K562 (cell line): ENCODE results near the gene MTERF4. TPM values are rescaled to one million over a fixed set of nuclear protein-coding genes. Genes with fewer than 3 reads are reported as not detected.

Source experiments
- ATAC-seq: fragments of 200-7000 bp; cut with Tn5 transposase; 3 replicates; pipeline ENCODE4 v1.9.1; 2020; ENCODE audit warnings: moderate library complexity
- BruUV-seq: library from RNA; stranded (reverse); fragments of 400-500 nt; replicated peaks from 2 replicates; lab custom pipeline; 2021; lab: Mats Ljungman, UMichigan
- CTCF ChIA-PET: fragments of 300-600 bp; formaldehyde crosslinking; extraction: SDS; loops from one replicate; lab custom pipeline; 2021; ENCODE audit warnings: low intra/inter-chr PET ratio; lab: Yijun Ruan, JAX
- POLR2A ChIA-PET: fragments of 300-600, 350-650 bp; sonication (Branson Sonifier 250); formaldehyde crosslinking; extraction: SDS; loops from one replicate; lab custom pipeline; 2021; ENCODE audit warnings: antibody characterized with exemption, inconsistent platforms; lab: Yijun Ruan, JAX
- DNase-seq, 4 experiments: peaks; one replicate each; pipeline versions ENCODE4 v3.0.0 to v3.0.0-alpha.2; 2011 to 2018; ENCODE audit warnings: low spot score in 3 of 4, mixed read lengths in 3 of 4; ENCODE audit errors: extremely low read depth in 1 of 4
- FAIRE-seq: peaks from 2 replicates; lab custom pipeline; 2011; peaks lifted over from hg19 to GRCh38; lab: Jason Lieb, UNC
- H2AFZ ChIP-seq: 2 replicates; pipeline ENCODE4 v1.6.0; 2011; ENCODE audit warnings: low read depth, low read length, control low read depth, inconsistent platforms
- H3K27ac ChIP-seq: fragments of 200-600 bp; 3 replicates; pipeline ENCODE4 v1.8.0; 2011; ENCODE audit warnings: low read depth, mild to moderate bottlenecking, control low read depth, inconsistent platforms, low read length, moderate library complexity, mixed read lengths; ENCODE audit errors: extremely low read depth
- H3K27me3 ChIP-seq, 2 experiments: fragments of 300-600 bp in 1 of 2; 2 replicates in 1 of 2; 3 replicates in 1 of 2; pipeline versions ENCODE4 v1.6.0 to v1.8.0; 2011; ENCODE audit warnings: inconsistent platforms in 2 of 2, low read length in 2 of 2, mild to moderate bottlenecking in 1 of 2, mixed read lengths in 1 of 2, moderate library complexity in 1 of 2; ENCODE audit not compliant: control insufficient read depth in 2 of 2, insufficient read depth in 2 of 2
- H3K36me3 ChIP-seq: fragments of 300-600 bp; 3 replicates; pipeline ENCODE4 v1.8.0; 2011; ENCODE audit warnings: mild to moderate bottlenecking, low read length, inconsistent platforms; ENCODE audit not compliant: control insufficient read depth, insufficient read depth
- H3K4me1 ChIP-seq, 2 experiments: fragments of 200-600 bp in 1 of 2; replicated peaks in 1 of 2; 2 replicates in 1 of 2; 3 replicates in 1 of 2; pipeline versions ENCODE4 v1.5.1 to v1.8.0; 2011; ENCODE audit warnings: inconsistent platforms in 2 of 2, low read length in 2 of 2, mild to moderate bottlenecking in 1 of 2, mixed read lengths in 1 of 2, moderate library complexity in 1 of 2; ENCODE audit not compliant: control insufficient read depth in 2 of 2, insufficient read depth in 2 of 2
- H3K4me2 ChIP-seq: 2 replicates; pipeline ENCODE4 v1.6.1; 2011; ENCODE audit warnings: low read length, control low read depth, inconsistent platforms, mixed read lengths; ENCODE audit not compliant: insufficient read depth
- H3K4me3 ChIP-seq: fragments of 200-600 bp; sonication (generic), shearing (Covaris generic); 2 replicates; pipeline ENCODE4 v1.5.1; 2016; ENCODE audit warnings: control low read depth, inconsistent platforms
- H3K79me2 ChIP-seq: fragments of 200-600 bp; 3 replicates; pipeline ENCODE4 v1.8.0; 2011; ENCODE audit warnings: low read length, inconsistent platforms; ENCODE audit not compliant: control insufficient read depth, insufficient read depth
- H3K9ac ChIP-seq, 2 experiments: 2 replicates each; pipeline versions ENCODE4 v1.6.0 to v1.6.1; 2011; ENCODE audit warnings: low read depth in 2 of 2, low read length in 2 of 2, control low read depth in 1 of 2, inconsistent platforms in 1 of 2, mild to moderate bottlenecking in 1 of 2, mixed read lengths in 1 of 2; ENCODE audit not compliant: insufficient read depth in 1 of 2
- H3K9me1 ChIP-seq: one replicate; pipeline ENCODE4 v1.6.0; 2011; ENCODE audit warnings: inconsistent platforms, mild to moderate bottlenecking, low read length, moderate library complexity; ENCODE audit not compliant: control insufficient read depth, insufficient read depth
- H3K9me3 ChIP-seq: replicated peaks from 2 replicates; pipeline ENCODE4 v1.5.1; 2011; ENCODE audit warnings: low read depth, low read length, inconsistent platforms; ENCODE audit not compliant: control insufficient read depth, insufficient read depth
- H4K20me1 ChIP-seq: replicated peaks from 2 replicates; pipeline ENCODE4 v1.6.1; 2011; ENCODE audit warnings: low read length, inconsistent platforms, mixed read lengths; ENCODE audit not compliant: control insufficient read depth, insufficient read depth
- BHLHE40 ChIP-seq: IDR thresholded peaks from 2 replicates; pipeline ENCODE4 v1.6.1; 2011; ENCODE audit warnings: low read length, improper control_type of control experiment
- BRD9 ChIP-seq: fragments of 450-650 bp; IDR thresholded peaks from 2 replicates; pipeline ENCODE4 v1.6.1; 2018; ENCODE audit warnings: low read depth; ENCODE audit not compliant: partially characterized antibody
- EHMT2 ChIP-seq: fragments of 450-650 bp; IDR thresholded peaks from 2 replicates; pipeline ENCODE4 v1.6.1; 2018; ENCODE audit warnings: antibody characterized with exemption
- MYBL2 ChIP-seq, 2 experiments: fragments of 450-650 bp in 1 of 2; sonication (generic) in 1 of 2; formaldehyde crosslinking in 1 of 2; IDR thresholded peaks; 2 replicates each; pipeline versions ENCODE4 v1.6.1 to v1.8.1; 2017 to 2022; ENCODE audit warnings: borderline replicate concordance in 1 of 2, inconsistent platforms in 1 of 2, low read depth in 1 of 2, mild to moderate bottlenecking in 1 of 2, missing genetic modification reagents in 1 of 2, moderate library complexity in 1 of 2
- NFATC3 ChIP-seq: fragments of 450-650 bp; IDR thresholded peaks from 2 replicates; pipeline ENCODE4 v1.6.1; 2017; ENCODE audit warnings: mild to moderate bottlenecking
- POLR2B ChIP-seq: fragments of 450-650 bp; IDR thresholded peaks from 2 replicates; pipeline ENCODE4 v1.6.1; 2018; ENCODE audit warnings: low read depth; ENCODE audit not compliant: partially characterized antibody
- SP1 ChIP-seq: sonication (generic); formaldehyde crosslinking; IDR thresholded peaks from 2 replicates; pipeline ENCODE4 v1.8.1; 2022; ENCODE audit warnings: mild to moderate bottlenecking, missing genetic modification reagents
- SP2 ChIP-seq: IDR thresholded peaks from 2 replicates; pipeline ENCODE4 v1.6.1; 2011; ENCODE audit warnings: mild to moderate bottlenecking, low read depth, low read length, moderate library complexity; ENCODE audit not compliant: poor library complexity, severe bottlenecking; ENCODE audit errors: extremely low read depth
- SRSF7 ChIP-seq: fragments of 200-400 bp; formaldehyde crosslinking; optimal IDR thresholded peaks from 2 replicates; pipeline ENCODE3; 2017; ENCODE audit warnings: mild to moderate bottlenecking, low read depth, low read length
- TCFL5 ChIP-seq: fragments of 250-450 bp; sonication (Bioruptor Pico); conservative IDR thresholded peaks from 2 replicates; pipeline ENCODE4 v1.6.1; 2021; ENCODE audit warnings: mild to moderate bottlenecking, moderate library complexity, matching md5 sums
- ZNF436 ChIP-seq: fragments of 250-450, 450-650 bp; sonication (Bioruptor Pico); formaldehyde crosslinking; IDR thresholded peaks from 2 replicates; pipeline ENCODE4 v1.7.0; 2020; ENCODE audit warnings: mild to moderate bottlenecking
- ZNF668 ChIP-seq: fragments of 250-450 bp; sonication (Bioruptor Pico); IDR thresholded peaks from 2 replicates; pipeline ENCODE4 v1.8.0; 2022; ENCODE audit warnings: mild to moderate bottlenecking, inconsistent platforms
- WGBS: fragments of 100-300 bp; shearing (Covaris generic); methylation state at CpG from one replicate; pipeline ENCODE4 v1.1.6; 2016; ENCODE audit warnings: low coverage, mixed read lengths; ENCODE audit not compliant: insufficient coverage; ENCODE audit errors: missing lambda C conversion rate; 5-methylcytosine and 5-hydroxymethylcytosine counted together
- in situ Hi-C: fragments of 300-500 bp; cut with MboI; formaldehyde crosslinking; loops from 4 replicates; pipeline ENCODE4 v1.15.0; 2018; ENCODE audit warnings: inconsistent platforms, mixed read lengths
- intact Hi-C: fragments of 100-400 bp; cut with micrococcal nuclease; formaldehyde crosslinking; loops from 2 replicates; pipeline ENCODE4 v1.14.2; 2022
- polyA plus RNA-seq, 8 experiments: library from polyadenylated mRNA; depleted of rRNA in 4 of 8; stranded (reverse) in 5 of 8; unstranded in 3 of 8; fragments of >200 nt; fragmentation: Nextera tagmentation in 2 of 8; fragmentation: Illumina TruSeq in 1 of 8; extraction: Ambion mirVana in 2 of 8; extraction: Trizol in 1 of 8; gene quantifications; 2 replicates each; pipeline versions ENCODE4 v1.2.1 to v1.2.3, GENCODE V29; 2011 to 2014; ENCODE audit warnings: inconsistent platforms in 1 of 8, missing spikeins in 1 of 8
- total RNA-seq, 7 experiments: library from RNA; depleted of rRNA in 6 of 7; stranded (reverse); fragments of >200 nt in 6 of 7; fragmentation: Illumina TruSeq in 2 of 7; extraction: Trizol in 2 of 7; gene quantifications; 2 replicates each; pipeline versions ENCODE4 v1.2.1 to v1.2.3, GENCODE V29; 2011 to 2021; ENCODE audit warnings: low replicate concordance in 1 of 7
- TF ChIP-seq, protein P1 (sequence below): fragments of 450-650 bp; formaldehyde crosslinking; IDR thresholded peaks from 2 replicates; pipeline ENCODE4 v1.4.0; 2020; ENCODE audit warnings: mild to moderate bottlenecking, moderate library complexity

The MTERF4 gene
- total and polyA plus RNA-seq, 9 of the 15 experiments (the other 6 are each of a cell fraction or from before 2014, with no cell fraction given) = 15.3 to 29.6 (median 21.2) TPM

DNA sequence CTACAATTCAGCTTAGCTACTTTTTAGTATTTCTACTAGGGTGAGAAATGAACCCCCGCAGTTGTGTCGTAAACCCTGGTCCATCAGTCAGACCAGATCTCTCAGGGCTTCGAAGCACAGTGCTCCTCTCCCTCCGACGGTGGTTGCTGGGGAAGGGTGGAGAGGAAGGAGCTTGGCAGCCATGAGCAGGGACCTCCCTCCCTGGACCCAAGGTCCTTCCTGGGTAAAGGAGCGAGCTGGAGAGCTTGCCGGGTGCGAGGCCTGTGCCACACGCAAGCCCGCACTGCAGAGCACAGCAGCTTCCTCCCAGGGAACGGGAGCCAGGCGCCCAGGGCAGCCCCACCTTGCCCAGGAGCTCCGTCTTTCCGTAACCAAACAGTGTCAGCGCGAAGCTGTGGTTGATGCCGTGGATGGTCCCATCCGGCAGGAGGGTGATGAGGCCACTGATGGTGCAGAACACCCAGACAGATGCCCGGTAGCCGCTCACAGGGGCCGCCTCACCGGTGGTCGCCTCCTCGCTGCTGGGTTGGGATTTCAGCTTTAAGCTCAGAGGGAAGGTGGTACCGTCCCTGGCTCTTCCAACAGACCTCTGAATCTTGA, 34.7 kb upstream of the MTERF4 start:
- Histone ChIP-seq H3K27ac (no peak overlapping the region), H3K9ac (no peak overlapping the region), H4K20me1 (no peaks in the 10 kb centered on the region), H3K4me3 (no peak overlapping the region), H3K9me1 (no peaks in the 10 kb centered on the region), H3K4me2 (no peak overlapping the region), H3K79me2 (no peaks in the 10 kb centered on the region), H3K27me3 (no peaks in the 10 kb centered on the region), H3K4me1 (0 out of 5 replicates have a peak, but pooled peaks cover 0 to 6% of the 10 kb centered on the region in 2 experiments), H3K36me3 (peaks cover 34% of the 10 kb centered on the region; the same call in 1 of the 3 replicates), H3K9me3 (no peaks in the 10 kb centered on the region), H2AFZ (no peak overlapping the region)
- DNase-seq = no peak
- intact Hi-C loops = no loop called here
- no peak for ATAC-seq
- no peak for FAIRE-seq
- no TSS peak for BruUV-seq
- 91% methylated on average over 7 of the region's 25 CpGs for WGBS
- ChIA-PET CTCF (no interaction called here), POLR2A (interaction anchor here (0.6 to 1.2 kb wide), 2 partner anchors 11 to 44 kb away, joined by 3 to 4 read pairs; no protein-coding TSS in a partner anchor)
- in situ Hi-C loops = no loop called here
- TF ChIP-seq SRSF7 = no peak
- no peak for TF ChIP-seq BRD9
- no peak for TF ChIP-seq NFATC3
- TF ChIP-seq MYBL2 (IDR thresholded peaks at IDR 0.05; ENCODE audit: low read depth) = no peak
- no peak for TF ChIP-seq MYBL2 (CRISPR knock-in tag; IDR thresholded peaks at IDR 0.05; ENCODE audit: borderline replicate concordance)
- no peak for TF ChIP-seq ZNF436 (CRISPR knock-in tag)
- no peak for TF ChIP-seq EHMT2
- TF ChIP-seq SP1 (CRISPR knock-in tag) = no peak
- no peak for TF ChIP-seq BHLHE40
- TF ChIP-seq TCFL5 (CRISPR knock-in tag) = no peak
- TF ChIP-seq, protein P1, sequence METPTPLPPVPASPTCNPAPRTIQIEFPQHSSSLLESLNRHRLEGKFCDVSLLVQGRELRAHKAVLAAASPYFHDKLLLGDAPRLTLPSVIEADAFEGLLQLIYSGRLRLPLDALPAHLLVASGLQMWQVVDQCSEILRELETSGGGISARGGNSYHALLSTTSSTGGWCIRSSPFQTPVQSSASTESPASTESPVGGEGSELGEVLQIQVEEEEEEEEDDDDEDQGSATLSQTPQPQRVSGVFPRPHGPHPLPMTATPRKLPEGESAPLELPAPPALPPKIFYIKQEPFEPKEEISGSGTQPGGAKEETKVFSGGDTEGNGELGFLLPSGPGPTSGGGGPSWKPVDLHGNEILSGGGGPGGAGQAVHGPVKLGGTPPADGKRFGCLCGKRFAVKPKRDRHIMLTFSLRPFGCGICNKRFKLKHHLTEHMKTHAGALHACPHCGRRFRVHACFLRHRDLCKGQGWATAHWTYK (CRISPR knock-in tag) = no peak
- TF ChIP-seq POLR2B = no peak
- no peak for TF ChIP-seq ZNF668 (CRISPR knock-in tag)
- no peak for TF ChIP-seq SP2
